WERI-Rb-1 (cell line): ENCODE data around the gene PRIMPOL.

Experiments used
- DNase-seq: peaks from one replicate; pipeline ENCODE4 v3.0.0-alpha.2; 2020
- H3K27ac ChIP-seq: fragments of 250-450 bp; sonication (Bioruptor Pico); 2 replicates; pipeline ENCODE4 v1.5.1; 2020; ENCODE audit warnings: mild to moderate bottlenecking, moderate library complexity
- H3K27me3 ChIP-seq: fragments of 250-450 bp; sonication (Bioruptor Pico); 2 replicates; pipeline ENCODE4 v1.5.1; 2021; ENCODE audit warnings: mild to moderate bottlenecking, low read depth, moderate library complexity; ENCODE audit not compliant: insufficient read depth, severe bottlenecking
- H3K36me3 ChIP-seq: fragments of 250-450 bp; sonication (Bioruptor Pico); 2 replicates; pipeline ENCODE4 v1.5.1; 2020; ENCODE audit warnings: mild to moderate bottlenecking, moderate library complexity
- H3K4me3 ChIP-seq: 2 replicates; pipeline ENCODE4 v1.5.1; 2011; ENCODE audit warnings: low read depth, mild to moderate bottlenecking, control low read depth, low read length
- H3K9me3 ChIP-seq: fragments of 250-450 bp; sonication (Bioruptor Pico); 2 replicates; pipeline ENCODE4 v1.5.1; 2021; ENCODE audit warnings: mild to moderate bottlenecking, moderate library complexity; ENCODE audit not compliant: severe bottlenecking
- TF ChIP-seq, protein P1 (sequence below): IDR thresholded peaks from 2 replicates; pipeline ENCODE4 v1.5.1; 2011; ENCODE audit warnings: low read depth, mild to moderate bottlenecking, control low read depth, inconsistent platforms, low read length

The PRIMPOL gene

DNA sequence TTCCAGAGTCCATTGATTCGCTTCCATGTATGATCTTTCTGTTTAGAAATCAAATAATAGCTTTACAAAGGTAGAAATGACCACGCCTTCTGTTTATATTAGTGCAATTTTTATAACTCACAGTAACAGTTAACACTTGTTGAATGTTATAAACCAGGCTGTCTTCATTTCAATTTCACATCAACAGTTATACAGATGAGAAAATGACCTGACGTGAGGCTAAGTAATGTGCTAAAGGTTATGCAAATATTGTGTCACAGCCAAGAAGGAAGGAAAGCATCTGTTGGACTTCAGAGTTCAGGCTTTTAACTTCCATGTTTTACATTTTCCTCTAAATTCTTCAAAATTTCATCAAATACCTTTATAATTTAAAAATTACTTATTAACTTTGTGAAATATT lies 14.2 kb upstream of the PRIMPOL start:
- Histone ChIP-seq H3K36me3 (peaks cover 46% of the 10 kb centered on the region), H3K27ac (no peak overlapping the region), H3K9me3 (no peaks in the 10 kb centered on the region), H3K27me3 (no peaks in the 10 kb centered on the region), H3K4me3 (no peak overlapping the region)
- TF ChIP-seq, protein P1, sequence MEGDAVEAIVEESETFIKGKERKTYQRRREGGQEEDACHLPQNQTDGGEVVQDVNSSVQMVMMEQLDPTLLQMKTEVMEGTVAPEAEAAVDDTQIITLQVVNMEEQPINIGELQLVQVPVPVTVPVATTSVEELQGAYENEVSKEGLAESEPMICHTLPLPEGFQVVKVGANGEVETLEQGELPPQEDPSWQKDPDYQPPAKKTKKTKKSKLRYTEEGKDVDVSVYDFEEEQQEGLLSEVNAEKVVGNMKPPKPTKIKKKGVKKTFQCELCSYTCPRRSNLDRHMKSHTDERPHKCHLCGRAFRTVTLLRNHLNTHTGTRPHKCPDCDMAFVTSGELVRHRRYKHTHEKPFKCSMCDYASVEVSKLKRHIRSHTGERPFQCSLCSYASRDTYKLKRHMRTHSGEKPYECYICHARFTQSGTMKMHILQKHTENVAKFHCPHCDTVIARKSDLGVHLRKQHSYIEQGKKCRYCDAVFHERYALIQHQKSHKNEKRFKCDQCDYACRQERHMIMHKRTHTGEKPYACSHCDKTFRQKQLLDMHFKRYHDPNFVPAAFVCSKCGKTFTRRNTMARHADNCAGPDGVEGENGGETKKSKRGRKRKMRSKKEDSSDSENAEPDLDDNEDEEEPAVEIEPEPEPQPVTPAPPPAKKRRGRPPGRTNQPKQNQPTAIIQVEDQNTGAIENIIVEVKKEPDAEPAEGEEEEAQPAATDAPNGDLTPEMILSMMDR = no peak
- DNase-seq = no peak

DNA sequence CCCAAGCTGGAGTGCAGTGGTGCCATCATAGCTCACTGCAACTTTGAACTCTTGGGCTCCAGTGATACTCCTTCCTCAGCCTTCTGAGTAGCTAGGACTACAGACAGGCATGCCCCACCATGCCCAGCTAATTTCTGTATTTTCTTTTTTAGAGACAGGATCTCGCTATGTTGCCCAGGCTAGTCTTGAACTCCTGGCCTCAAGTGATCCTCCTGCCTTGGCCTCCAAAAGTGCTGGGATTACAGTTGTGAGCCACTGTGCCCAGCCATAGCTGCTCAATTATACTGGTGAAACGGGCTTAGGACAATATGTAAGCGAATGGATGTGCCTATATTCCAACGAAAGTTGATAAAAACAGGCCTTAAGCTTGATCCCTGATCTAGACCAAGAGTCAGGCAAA lies 13.4 kb upstream of the PRIMPOL start:
- Histone ChIP-seq H3K27ac (no peak overlapping the region), H3K36me3 (peaks cover 39% of the 10 kb centered on the region), H3K4me3 (no peak overlapping the region), H3K9me3 (no peaks in the 10 kb centered on the region), H3K27me3 (no peaks in the 10 kb centered on the region)
- DNase-seq = no peak
- TF ChIP-seq, protein P1 = no peak

DNA sequence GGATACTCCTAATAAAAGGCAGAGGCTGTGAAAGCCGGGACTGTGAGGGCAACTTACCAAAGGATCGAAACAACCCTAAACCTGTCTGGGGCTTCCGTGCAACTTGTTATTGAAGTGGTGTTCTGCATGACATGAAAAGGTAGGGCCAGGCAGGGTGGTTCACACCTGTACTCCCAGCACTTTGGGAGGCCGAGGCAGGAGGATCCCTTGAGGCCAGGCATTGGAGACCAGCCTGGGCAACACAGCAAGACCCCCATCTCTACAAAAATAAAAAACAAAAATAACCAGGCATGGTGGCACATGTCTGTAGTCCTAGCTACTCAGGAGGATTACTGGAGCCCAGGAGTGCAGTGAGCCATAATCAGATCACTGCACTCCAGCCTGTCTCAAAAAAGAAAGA lies 12.6 kb upstream of the PRIMPOL start:
- Histone ChIP-seq H3K36me3 (peaks cover 35% of the 10 kb centered on the region), H3K27ac (no peak overlapping the region), H3K27me3 (no peaks in the 10 kb centered on the region), H3K9me3 (no peaks in the 10 kb centered on the region), H3K4me3 (no peak overlapping the region)
- DNase-seq = no peak
- TF ChIP-seq, protein P1 = no peak

DNA sequence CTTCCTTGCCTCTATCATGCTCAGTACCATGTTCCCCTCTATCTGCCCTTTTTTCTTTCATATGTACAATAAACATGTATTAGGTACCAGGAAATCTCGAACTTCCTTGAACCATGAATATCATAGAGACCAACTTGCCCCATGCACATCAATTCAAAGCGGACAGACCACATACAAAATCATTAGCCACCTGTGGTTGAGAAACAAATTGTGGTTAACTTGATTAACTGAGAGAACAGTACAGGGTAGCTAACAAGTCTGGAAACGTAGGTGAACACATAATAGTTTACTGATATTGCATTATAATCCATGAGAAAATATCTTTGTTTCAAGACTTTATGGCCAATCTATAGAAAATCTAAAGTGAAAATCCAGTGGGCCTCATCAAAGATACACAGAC lies 8.5 kb upstream of the PRIMPOL start:
- Histone ChIP-seq H3K36me3 (peaks cover 32% of the 10 kb centered on the region), H3K27me3 (no peaks in the 10 kb centered on the region), H3K27ac (no peak overlapping the region), H3K9me3 (no peaks in the 10 kb centered on the region), H3K4me3 (no peak overlapping the region)
- TF ChIP-seq, protein P1 = no peak
- no peak for DNase-seq

DNA sequence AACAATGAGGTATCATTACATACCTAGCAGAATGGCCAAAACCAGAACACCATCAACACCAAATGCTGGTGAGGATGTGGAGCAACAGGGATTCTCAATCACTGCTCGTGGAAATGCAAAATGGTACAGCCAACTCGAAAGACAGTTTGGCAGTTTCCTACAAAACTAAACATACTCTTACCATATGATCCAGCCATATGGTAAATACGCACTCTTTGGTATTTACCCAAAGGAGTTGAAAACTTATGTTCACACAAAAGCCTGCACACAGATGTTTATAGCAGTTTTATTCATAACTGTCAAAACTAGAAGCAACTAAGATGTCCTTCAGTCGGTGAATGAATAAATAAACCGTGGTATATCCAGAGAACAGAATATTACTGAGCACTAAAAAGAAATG lies 8.1 kb upstream of the PRIMPOL start:
- no peak for DNase-seq
- TF ChIP-seq, protein P1 = no peak
- H3K4me3 ChIP-seq = no peak overlapping the region
- H3K9me3 ChIP-seq = no peaks in the 10 kb centered on the region
- no peaks in the 10 kb centered on the region for H3K27me3 ChIP-seq
- peaks cover 30% of the 10 kb centered on the region for H3K36me3 ChIP-seq
- H3K27ac ChIP-seq = no peak overlapping the region

DNA sequence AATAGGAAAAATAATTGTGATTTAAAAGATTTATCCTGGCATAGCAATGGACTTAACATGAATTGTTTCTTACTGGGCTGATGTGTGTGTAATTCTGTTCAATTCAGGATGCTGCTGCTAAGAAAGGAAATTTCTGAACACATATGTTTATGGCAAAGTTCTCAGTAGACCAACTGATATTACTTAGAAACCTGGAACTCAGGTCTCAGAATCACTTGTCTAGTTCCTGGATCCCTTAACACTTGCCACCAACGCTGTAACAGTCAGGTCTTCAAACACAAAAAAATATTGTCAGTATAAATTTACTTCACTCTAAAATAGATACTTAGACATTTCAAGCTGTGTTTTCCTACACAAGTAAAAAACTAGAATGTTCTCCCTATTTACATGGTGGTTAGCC lies 5.8 kb upstream of the PRIMPOL start:
- no peak overlapping the region for H3K4me3 ChIP-seq
- H3K9me3 ChIP-seq = no peaks in the 10 kb centered on the region
- H3K36me3 ChIP-seq = peaks cover 18% of the 10 kb centered on the region
- no peak overlapping the region for H3K27ac ChIP-seq
- no peak for DNase-seq
- TF ChIP-seq, protein P1 = no peak
- no peaks in the 10 kb centered on the region for H3K27me3 ChIP-seq
